IMR-90 (cell line): ENCODE results near the gene KLK13.

Experiments
- MAZ ChIP-seq: IDR thresholded peaks from 2 replicates; pipeline ENCODE4 v1.6.1; 2012; ENCODE audit warnings: low read depth, mild to moderate bottlenecking, low read length, improper control_type of control experiment, moderate library complexity, borderline replicate concordance
- MXI1 ChIP-seq: IDR thresholded peaks from 2 replicates; pipeline ENCODE4 v1.6.1; 2012; ENCODE audit warnings: low read depth, mild to moderate bottlenecking, low read length, moderate library complexity, borderline replicate concordance
- NFE2L2 ChIP-seq: fragments of 150-350 bp; IDR thresholded peaks from 2 replicates; pipeline ENCODE4 v1.6.1; 2016; ENCODE audit warnings: low read depth, mild to moderate bottlenecking, low read length
- POLR2A ChIP-seq: IDR thresholded peaks from 2 replicates; pipeline ENCODE4 v1.6.1; 2012; ENCODE audit warnings: mild to moderate bottlenecking, low read depth, low read length
- RAD21 ChIP-seq: IDR thresholded peaks from 2 replicates; pipeline ENCODE4 v1.6.1; 2012; ENCODE audit warnings: low read length, improper control_type of control experiment
- TF ChIP-seq, protein P1 (sequence below): conservative IDR thresholded peaks from 2 replicates; pipeline ENCODE4 v1.5.1; 2012; ENCODE audit warnings: mild to moderate bottlenecking, low read depth, low read length, improper control_type of control experiment
- TF ChIP-seq, protein P2 (sequence below): fragments of 150-350 bp; IDR thresholded peaks from 2 replicates; pipeline ENCODE4 v1.6.1; 2017; ENCODE audit warnings: mild to moderate bottlenecking, antibody characterized with exemption, low read length, low read depth
- TF ChIP-seq, protein P3 (sequence below): fragments of 150-350 bp; IDR thresholded peaks from 2 replicates; pipeline ENCODE4 v1.6.1; 2016; ENCODE audit warnings: low read depth, mild to moderate bottlenecking, low read length, moderate library complexity, borderline replicate concordance

DNA sequence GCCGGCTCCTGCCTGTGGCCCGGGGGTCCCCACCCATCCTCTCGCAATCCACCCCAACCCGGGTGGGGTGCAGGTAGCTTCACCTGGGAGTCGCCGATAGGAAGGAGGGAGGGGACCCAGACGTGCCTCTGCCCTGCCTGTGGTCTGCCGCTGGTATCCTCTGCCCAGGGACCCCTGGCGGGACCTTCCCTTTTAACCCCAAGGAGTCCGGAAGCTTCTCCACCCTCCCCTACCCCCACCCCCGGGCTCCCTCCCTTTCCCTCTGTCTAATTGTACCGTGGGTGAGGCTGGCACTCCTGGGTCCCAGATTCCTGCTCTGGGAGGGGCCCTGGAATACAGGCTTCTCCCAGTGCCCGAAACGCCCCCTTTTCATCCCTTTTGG is 45.4 kb downstream of the KLK13 start, which contains the start of gene KLK10:
- TF ChIP-seq POLR2A (no peak), RAD21 (no peak), NFE2L2 (no peak), MXI1 (no peak), MAZ (no peak)
- TF ChIP-seq, protein P1, sequence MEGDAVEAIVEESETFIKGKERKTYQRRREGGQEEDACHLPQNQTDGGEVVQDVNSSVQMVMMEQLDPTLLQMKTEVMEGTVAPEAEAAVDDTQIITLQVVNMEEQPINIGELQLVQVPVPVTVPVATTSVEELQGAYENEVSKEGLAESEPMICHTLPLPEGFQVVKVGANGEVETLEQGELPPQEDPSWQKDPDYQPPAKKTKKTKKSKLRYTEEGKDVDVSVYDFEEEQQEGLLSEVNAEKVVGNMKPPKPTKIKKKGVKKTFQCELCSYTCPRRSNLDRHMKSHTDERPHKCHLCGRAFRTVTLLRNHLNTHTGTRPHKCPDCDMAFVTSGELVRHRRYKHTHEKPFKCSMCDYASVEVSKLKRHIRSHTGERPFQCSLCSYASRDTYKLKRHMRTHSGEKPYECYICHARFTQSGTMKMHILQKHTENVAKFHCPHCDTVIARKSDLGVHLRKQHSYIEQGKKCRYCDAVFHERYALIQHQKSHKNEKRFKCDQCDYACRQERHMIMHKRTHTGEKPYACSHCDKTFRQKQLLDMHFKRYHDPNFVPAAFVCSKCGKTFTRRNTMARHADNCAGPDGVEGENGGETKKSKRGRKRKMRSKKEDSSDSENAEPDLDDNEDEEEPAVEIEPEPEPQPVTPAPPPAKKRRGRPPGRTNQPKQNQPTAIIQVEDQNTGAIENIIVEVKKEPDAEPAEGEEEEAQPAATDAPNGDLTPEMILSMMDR, result no peak
- TF ChIP-seq, protein P2, sequence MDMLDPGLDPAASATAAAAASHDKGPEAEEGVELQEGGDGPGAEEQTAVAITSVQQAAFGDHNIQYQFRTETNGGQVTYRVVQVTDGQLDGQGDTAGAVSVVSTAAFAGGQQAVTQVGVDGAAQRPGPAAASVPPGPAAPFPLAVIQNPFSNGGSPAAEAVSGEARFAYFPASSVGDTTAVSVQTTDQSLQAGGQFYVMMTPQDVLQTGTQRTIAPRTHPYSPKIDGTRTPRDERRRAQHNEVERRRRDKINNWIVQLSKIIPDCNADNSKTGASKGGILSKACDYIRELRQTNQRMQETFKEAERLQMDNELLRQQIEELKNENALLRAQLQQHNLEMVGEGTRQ, result no peak
- TF ChIP-seq, protein P3, sequence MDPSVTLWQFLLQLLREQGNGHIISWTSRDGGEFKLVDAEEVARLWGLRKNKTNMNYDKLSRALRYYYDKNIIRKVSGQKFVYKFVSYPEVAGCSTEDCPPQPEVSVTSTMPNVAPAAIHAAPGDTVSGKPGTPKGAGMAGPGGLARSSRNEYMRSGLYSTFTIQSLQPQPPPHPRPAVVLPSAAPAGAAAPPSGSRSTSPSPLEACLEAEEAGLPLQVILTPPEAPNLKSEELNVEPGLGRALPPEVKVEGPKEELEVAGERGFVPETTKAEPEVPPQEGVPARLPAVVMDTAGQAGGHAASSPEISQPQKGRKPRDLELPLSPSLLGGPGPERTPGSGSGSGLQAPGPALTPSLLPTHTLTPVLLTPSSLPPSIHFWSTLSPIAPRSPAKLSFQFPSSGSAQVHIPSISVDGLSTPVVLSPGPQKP, result no peak
